NCI-H69 (cell line): ENCODE measurements around the gene PITPNM3.
A peak's percentile ranks its signal among the peaks of the same experiment; 100 is the strongest.

Experiments used
- DNase-seq: peaks from one replicate; lab custom pipeline; 2025; lab: John Stamatoyannopoulos, UW

PITPNM3 gene

DNA sequence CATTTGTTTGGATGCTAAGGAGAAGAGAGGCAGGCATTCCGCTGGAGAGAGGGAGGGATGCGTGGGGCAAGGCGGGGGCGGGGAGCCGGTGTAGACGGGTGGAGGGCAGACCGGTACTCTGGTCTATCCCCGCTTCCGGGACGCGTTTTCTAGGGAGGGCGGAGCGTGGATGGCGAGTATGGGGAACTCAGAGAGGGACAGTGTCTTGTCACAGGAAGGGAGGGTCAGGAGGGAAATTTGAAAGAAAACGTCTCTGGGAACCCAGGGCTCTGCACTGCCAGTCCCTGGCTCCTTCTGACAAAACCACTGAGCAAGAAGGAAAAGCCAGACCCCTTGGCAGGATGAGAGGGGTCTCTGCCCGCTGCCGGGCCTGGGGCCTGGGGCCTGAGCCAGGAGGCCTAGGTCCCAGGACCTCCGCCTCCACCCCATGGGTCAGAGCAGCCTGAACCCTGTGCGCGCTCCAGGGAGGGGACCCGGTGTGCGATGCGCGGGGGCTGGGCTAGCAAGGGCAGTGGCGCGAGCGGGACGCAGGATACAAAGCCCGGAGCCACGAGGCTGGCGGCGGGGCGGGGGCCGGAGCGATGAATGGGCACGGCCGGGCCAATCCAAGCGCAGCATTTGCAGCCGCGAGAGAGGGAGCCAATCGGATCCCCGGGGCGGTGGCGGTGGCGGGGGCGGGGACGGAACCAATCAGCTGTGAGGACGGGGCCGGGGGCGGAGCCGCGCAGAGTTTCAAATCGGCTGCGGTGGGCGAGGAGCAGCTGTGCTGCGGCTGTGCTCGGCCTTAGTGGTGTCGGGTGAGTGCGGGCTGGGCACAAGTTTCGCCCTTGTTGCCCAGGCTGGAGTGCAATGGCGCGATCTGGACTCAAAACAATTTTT is 112.4 kb downstream of the PITPNM3 start, which contains the start of gene PIMREG:
Gene PIMREG, plus strand, starts transcription at position 764 of the 879 bp plus-strand sequence. CDS start 656 bp downstream, outside the sequence.
- peak; percentile 96 for DNase-seq

DNA sequence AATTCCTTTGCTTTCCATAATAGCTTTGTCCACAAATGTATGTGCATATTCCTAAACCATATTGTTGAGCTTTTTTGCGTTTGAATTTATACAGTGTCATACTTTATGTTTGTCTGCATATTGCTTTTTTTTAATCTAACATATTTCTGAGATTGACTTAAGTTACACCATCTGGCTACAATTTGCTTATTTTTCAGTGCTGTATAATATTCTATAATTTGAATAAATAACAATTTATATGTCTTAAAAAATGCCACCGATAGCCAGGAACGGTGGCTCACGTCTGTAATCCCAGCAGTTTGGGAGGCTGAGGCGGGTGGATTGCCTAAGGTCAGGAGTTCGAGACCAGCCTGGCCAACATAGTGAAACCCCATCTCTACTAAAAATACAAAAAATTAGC is 113.6 kb downstream of the PITPNM3 start:
- no peak for DNase-seq

DNA sequence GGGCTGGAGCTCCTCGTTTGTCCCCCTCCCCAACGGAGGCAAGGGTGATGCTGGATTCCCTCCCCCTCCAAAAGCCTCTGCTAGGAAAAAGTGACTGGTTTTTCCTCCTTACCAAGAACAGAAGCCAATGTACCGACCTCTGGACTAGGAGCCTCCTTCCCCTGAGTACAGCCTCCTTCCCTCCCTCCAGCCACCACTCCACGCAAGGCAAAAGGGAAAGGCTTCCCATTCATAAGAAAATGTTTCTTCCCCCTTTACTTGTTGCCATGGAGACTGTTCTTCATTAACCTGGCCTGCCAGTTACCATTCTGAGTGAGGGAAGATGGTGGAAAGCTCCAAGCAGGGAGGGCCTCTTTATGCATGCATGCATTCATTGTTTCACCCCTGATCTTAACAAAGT is 116.4 kb downstream of the PITPNM3 start:
- DNase-seq = peak; percentile 11

DNA sequence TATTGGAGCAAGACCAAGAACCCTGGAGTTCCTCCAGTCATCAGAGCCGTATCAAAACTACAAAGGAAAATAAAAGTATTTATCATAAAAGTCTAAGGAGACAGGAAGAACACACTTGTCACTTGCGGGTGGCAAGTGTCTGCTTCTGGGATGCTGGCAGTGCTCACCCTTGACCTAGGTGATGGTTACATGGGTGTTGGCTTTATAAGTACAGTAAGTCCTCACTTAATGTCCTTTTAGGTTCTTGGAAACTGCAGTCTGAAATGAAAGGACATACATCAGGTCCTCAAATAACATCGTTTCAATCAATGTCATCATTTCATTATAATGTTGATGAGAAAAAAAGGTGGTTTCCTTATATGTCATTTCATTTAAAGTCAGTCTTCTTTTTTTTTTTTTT is 118.4 kb downstream of the PITPNM3 start:
- no peak for DNase-seq

DNA sequence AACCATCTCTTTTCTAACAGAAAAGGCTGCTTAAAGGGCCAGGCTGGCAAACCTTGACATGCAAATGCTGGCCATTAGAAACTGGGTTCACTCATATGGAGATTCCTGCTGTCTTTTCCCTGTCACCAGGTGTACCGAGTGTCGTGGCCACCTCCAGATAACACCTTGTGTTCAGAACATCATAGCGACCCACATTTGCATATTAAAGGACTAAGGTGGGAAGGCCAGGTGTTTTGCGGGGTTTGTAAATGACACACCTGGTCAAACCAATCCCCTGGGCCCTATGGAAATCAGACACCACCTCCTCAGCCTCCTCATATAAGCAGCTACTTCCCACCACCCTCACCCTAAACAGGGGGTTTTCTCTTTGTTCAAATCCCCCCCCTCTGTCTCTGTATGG is 118.9 kb downstream of the PITPNM3 start:
- peak; percentile 43 for DNase-seq

DNA sequence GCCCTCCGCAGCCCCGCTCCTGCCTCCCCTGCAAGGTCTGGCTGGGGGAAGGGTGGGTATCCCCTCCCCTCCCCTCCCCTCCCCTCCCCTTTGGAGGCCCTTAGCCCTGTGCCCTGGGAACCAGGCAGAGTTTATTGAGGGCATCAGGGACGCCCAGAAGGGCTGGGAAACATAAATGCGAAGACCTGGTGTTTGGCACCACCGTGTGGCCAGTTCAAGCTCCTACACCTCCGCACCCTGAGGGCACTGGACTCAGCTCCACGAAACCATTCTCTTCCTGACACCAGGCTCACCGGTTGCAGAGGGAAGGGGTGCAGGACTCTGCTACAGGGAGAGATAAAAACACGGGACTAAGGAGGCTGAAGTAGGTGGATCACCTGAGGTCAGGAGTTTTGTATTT is 120.4 kb downstream of the PITPNM3 start:
- DNase-seq = peak; percentile 65

DNA sequence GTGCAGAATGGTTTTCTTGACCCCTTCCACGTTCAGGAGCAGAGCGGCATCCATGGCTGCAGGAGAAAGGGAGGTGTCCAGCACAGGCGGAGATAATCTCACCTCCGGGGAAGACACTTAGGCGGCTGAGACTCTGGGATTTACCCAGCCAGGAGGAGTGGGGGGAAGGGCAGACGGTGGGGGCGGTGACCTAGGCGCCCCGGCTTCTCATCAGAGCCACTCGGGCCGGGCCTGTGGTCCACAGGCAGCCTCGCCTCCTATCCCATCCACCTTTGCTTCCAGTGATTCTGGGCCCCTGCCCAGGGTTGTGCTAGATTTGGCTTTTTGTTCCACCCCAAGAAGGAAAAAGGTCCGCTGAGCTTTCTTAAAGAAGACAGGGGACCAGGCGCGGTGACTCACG is 121.3 kb downstream of the PITPNM3 start, which contains the start of gene AIPL1:
Gene AIPL1, minus strand, starts transcription at position 71 of the 400 bp plus-strand sequence. Its CDS starts 17 bp downstream, at position 54.
- no peak for DNase-seq

DNA sequence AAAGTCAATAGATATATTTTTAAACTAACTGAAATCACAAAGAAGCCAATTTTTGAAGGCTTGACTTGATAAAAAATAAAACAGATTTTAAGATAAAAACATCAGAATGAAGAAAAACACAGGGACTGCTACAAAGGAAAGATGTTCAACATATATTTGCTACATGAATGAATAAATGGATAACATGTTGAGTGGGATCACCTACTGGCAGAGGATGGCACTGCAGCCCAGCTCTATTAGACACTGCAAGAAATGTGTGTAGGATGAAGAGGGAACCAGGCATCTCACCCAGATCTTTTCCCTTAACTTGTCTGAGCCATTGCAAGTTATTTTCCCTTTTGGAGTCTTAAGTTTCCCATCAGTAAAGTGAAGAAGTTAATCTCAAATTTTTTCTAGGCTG is 125.6 kb downstream of the PITPNM3 start:
- no peak for DNase-seq

DNA sequence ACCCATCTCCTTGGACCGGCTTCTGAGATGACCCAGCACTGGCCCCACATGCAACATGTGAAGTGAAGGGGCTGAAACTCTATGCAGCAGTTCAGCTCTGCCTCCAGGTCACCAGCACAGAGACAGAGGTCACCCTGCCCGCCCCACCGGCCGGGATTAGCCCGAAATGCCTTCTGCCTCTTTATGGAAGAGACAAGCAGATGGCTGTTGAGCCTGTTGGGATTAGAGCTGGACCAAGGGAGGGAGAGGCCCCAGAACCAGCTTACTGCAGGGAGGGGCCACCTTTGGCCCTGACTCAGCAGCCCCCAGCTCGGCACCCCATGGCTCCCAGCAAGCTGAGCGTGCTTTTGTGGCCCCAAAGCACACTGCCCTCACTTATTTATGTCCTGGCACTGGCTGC is 127.1 kb downstream of the PITPNM3 start:
- DNase-seq = no peak

DNA sequence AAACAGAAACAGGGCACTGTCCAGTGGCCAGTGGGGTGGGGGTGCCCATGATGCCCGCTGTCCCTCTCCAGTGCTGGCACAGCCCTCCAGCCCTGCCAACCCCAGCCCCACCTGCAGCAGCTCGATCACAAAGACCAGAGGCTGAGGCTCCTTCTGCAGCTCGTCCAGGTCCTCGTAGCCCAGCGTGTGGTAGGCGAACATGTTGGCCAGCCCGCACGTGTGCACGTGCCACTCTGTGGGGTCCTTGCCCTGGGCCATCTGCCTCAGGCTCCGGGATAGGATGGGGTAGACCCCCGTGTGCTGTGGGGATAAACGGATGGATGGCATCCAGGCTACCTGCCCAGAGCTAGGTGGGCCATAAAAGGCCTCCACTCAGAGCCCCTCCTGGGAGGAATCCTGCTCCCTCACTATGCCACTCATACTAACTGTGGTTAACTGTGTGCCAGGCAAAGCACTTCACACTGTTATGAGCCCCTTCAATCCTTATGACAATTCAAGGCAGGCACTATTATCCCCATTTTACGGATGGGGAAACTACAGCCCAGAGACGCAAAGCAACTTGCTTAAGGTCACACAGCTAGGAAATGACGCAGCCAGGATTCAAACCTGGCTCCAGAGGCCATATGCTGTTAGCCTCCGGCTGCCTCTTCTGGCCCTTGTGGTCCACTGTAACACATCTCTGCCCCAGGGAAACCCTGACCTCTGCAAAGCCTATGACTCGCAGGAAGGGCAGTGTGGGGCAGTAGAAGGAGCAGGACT is 128.0 kb downstream of the PITPNM3 start:
- no peak for DNase-seq

DNA sequence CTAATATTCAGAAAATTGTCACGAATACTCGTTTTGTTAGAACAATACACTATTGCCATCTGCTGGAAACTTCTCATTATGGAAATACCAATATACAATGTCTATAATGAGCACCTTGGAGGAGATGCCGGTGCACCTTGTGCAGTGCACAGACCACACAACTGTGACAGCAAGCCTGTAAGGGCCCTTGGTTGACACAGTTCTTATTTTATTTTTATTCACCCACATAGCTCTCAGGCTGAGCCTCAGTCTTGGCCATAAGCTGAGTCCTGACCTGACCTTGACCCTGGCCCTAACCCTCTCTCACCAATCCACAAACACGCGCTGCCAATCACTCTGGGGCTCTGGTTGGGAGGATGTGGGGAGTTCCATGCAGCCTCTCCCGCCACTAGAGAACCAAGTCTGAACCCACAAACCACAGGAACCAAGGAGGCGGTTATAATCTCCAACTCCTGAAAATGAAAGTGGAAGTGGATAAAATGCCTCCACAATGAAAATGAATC is 129.0 kb downstream of the PITPNM3 start:
- DNase-seq = peak; percentile 6

DNA sequence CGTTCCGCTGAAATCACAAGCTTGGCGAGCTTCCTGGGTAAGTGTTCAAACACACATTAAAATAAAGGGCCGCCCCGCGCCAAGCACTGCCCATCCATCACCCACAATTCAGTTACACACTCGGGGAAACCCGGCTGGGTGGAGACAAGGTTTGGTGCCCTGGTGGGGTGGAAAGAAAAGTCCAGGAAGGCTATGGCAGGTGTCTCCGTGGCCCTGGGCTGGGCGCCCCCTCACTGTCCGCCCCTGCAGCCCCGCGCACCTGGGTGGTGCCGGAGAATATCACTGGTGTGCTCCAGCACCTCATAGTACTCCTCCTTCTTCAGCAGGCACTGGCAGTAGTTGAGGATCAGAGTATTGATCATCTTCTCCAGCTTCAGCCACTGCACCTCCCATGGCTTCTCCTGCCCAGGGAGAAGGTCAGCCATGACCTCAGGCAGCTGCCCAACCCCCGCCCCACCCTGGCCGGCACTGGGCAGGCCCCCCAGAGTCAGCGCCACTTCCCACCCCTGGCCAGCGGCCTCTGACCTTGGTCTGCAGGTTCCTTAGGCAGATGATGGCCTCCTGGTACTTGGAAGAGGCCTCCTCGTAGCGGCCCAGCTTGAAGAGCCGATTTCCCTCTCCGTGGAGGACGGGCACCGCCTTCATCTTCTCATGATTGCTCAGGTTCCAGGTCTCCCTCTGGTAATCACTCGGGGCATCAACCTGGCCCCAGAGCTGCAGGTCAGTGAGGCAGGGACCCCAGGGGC is 129.8 kb downstream of the PITPNM3 start:
- DNase-seq = peak; percentile 9

DNA sequence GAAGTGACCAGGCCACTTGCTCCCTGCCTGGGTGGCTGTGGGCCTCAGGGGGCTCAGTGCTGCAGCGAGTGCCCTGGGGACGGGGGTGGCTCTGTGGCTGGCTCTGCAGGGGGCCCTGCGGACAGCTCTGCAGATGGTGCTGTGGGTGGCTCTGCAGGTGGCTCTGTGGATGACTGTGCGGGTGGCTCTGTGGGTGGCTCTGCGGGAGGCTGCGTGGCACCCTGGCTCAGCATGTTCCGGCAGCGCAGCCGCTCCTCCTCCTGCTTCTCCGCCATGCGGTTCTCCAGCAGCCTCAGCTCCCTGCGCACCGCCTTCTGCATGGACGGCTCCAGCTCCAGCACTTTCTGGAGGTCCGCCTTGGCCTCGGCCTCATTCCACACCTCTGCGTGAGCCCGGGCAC is 130.9 kb downstream of the PITPNM3 start:
- no peak for DNase-seq

DNA sequence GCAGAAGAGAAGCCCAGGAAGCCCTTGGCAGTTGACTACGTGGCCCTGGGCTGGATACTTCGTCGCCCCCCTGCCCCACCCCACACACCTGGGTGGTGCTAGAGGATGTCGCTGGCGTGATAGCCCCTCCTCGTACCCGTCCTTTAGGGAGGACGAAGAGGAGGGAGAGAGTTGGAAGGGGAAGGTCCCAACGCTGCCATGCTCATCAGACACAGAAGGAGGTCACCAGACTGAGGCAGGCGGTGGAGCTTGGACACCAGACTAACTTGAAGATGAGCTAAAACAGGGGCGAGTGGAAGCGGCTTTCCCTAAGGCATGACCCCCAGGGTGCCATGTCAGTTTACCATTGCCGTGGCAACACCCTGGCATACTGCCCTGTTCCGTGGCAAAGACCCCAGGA is 132.4 kb downstream of the PITPNM3 start:
- DNase-seq = peak; percentile 0

DNA sequence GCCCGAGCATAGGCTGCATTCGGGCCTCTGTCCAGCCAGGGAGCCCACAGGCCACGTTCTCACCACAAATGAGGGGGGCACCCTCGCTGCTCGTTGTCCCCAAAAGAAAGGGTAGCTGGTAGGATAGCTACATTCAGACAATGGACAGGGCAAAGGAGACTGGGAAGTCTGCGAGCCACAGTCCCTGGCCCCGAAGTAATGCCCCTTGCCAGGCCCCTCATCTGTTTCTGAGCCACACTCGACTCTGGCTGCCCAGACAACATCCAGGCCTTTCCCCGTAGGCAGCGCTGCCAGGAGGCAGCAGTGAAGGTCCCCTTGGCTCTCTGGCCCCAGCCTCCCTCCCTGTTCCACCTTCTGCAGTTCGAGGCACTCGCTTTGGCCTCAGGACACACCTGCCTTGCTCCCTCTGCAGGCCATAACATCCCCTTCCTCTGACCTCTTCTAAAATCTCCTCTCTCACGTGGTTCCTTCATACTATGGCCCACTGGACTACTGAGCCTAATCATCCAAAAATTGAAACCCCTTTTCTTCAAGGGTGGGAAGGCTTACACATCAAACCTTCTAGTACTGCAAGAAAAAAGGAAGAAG is 133.6 kb downstream of the PITPNM3 start:
- DNase-seq = no peak

DNA sequence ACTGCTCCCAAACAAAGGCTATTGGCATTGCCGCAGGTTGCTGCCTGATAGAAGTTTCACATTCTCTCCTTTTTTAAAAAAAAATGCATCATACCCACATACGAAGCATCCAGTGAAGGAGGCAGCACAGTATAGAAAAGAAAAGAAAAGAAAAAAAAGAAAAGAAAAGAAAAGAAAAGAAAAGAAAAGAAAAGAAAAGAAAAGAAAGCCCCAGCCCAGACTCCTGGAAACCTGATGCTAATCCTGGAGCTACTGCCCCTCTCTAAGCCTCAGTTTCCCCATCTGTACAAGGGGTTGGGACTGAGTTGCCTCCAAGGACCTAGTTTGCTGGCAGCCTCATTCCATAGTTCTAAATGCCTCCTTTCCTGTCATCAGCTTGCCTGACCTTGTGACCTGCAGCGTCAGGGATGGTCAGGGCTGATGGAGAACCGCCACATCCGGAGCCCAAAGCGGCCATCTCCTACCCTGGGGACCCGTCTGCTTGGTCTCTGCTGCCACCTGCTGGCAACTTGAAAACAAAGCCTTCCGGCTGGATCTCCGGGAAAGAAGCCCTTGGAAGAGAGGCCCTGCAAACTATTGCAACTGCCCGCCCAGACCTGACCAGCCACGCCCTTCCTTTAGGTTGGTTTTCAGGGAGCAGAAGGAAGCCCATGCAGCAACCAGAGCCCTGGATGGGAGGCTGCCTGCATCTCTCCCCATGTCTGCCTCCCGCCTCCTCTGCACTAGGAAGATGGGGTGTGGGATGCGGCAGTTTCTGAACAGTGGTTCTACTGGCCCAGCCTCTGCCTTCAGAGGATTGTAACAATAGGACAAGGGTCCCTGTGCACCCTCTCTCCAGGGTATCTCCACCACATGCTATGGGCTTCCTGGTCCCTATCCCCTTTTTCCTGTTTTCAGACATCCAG is 134.4 kb downstream of the PITPNM3 start:
- peak; percentile 72 for DNase-seq

DNA sequence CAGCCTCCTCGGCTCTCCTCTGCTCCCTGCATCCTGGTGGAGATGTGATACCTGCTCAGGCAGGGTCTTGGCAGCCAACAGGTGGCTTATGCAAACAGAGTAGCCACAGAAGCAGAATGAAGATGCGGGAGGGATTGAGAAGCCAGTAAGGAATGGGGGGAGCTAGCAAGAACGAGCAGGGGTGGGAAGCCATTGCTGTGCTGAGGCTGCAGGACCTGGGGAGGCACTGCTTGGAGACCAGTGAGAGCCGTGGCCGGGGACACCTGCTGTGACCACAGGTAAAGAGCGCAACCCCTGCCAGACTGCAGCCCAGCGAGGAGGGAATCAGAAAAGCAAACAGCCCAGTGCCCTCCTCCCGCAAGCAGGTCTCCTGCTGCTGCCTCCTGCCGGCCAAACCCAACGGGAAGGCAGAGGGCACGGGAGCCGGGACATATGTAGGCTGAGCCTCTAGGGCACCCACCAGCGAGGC is 136.1 kb downstream of the PITPNM3 start:
- DNase-seq = peak; percentile 84

DNA sequence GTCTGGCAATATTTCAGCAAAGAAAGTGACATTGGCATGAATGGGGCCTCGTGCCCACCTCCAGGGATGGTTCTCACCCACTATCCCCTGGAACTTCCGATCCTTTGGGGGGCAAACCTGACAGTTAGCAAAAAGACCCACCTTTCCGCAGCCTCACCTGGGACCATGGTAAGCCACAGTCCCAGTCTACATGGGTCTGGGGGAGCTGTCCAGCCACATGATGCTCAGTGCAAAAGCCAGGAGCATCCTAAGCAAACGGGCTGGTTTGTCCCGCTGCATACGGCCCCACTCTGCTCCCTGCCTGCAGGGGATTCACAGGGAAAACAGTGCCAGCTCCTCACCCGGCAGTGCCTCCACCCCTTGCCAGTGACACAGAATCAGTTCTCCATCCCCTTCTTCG is 140.7 kb downstream of the PITPNM3 start:
- no peak for DNase-seq

DNA sequence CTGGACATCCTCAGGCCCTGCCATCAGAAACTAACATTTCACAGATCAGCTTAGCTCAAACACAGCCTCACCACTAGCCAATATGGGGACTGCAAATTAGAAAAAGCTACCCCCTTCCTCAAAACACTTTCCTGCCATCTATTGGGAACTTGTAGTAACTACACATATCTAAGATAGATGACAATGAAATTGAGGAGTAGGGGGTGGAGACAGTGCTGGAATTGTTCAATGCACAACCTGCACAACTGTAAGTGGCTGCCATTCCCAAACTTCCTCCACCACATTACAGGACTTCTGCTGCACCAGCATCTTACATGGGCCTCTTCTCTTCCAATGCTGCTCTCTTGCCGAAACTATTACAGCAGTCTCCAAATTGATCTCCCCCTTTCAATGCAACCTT is 143.3 kb downstream of the PITPNM3 start:
- DNase-seq = peak; percentile 79

DNA sequence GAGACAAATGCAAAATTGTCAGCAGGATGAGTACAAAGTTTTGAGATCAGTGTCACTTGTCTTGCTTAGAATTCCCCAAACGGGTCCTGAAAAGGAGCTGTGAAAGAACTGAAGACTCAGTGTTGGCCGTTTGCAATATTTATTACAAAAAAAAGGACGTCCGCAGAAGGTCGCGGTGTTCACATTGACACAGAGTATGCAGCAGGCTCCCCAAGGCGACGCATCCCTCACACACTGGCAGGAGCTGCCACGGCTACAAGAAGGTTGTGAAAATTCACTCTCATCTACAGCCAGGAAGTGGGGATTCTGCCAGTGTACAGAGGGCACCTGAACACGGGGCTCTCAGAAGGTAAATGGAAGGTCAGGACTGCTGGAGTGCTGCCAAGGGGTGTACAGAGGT is 147.6 kb downstream of the PITPNM3 start:
- DNase-seq = peak; percentile 8
